ENCODE data around the gene ERO1A.

GRCh38 chr14:52711666-52712065 is 16.3 kb upstream of the ERO1A start:
- TF ChIP-seq CTCF (IDR thresholded peaks at IDR 0.05; ENCODE audit: poor library complexity, severe bottlenecking) (no peak), EP300 (conservative IDR thresholded peaks at IDR 0.05; ENCODE audit: poor library complexity, severe bottlenecking) (no peak), SMC3 (conservative IDR thresholded peaks at IDR 0.05; ENCODE audit: poor library complexity) (no peak), TAF1 (IDR thresholded peaks at IDR 0.05; ENCODE audit: low read depth) (no peak), RAD21 (conservative IDR thresholded peaks at IDR 0.05) (no peak)

Measured in neural cell (in vitro differentiated cells).